GM23338 (cell line): ENCODE results near the gene CAST. TPM values are rescaled to one million over a fixed set of nuclear protein-coding genes. Genes with fewer than 3 reads are reported as not detected.

Experiments used
- ATAC-seq: fragments of 200-7000 bp; cut with Tn5 transposase; 3 replicates; pipeline ENCODE4 v1.9.1; 2020
- DNase-seq: peaks from one replicate; pipeline ENCODE4 v3.0.0-alpha.2; 2015; ENCODE audit warnings: low spot score
- H2AFZ ChIP-seq: fragments of 200-600 bp; sonication (generic); 2 replicates; pipeline ENCODE4 v1.8.0; 2016; ENCODE audit warnings: antibody characterized with exemption, mild to moderate bottlenecking, moderate library complexity
- H3F3A ChIP-seq: fragments of 200-600 bp; sonication (generic); replicated peaks from 2 replicates; pipeline ENCODE4 v1.8.0; 2017; ENCODE audit warnings: antibody characterized with exemption, mixed run types, low read depth
- H3K27ac ChIP-seq: fragments of 200-600 bp; sonication (generic); 2 replicates; pipeline ENCODE4 v1.6.1; 2016; ENCODE audit warnings: low read depth
- H3K27me3 ChIP-seq: fragments of 200-600 bp; sonication (generic); 2 replicates; pipeline ENCODE4 v1.8.0; 2016; ENCODE audit warnings: mild to moderate bottlenecking, mixed run types, moderate library complexity; ENCODE audit not compliant: insufficient read depth
- H3K36me3 ChIP-seq: fragments of 200-600 bp; sonication (generic); 2 replicates; pipeline ENCODE4 v1.8.0; 2016; ENCODE audit warnings: mild to moderate bottlenecking; ENCODE audit not compliant: insufficient read depth
- H3K4me1 ChIP-seq: fragments of 200-600 bp; sonication (generic); 2 replicates; pipeline ENCODE4 v1.8.0; 2016; ENCODE audit warnings: mild to moderate bottlenecking, moderate library complexity; ENCODE audit not compliant: insufficient read depth
- H3K4me2 ChIP-seq: fragments of 200-600 bp; sonication (generic); 2 replicates; pipeline ENCODE4 v1.7.1; 2017; ENCODE audit warnings: mixed run types
- H3K4me3 ChIP-seq: fragments of 200-600 bp; sonication (generic); 2 replicates; pipeline ENCODE4 v1.6.1; 2016; ENCODE audit warnings: mixed run types
- H3K79me2 ChIP-seq: fragments of 200-600 bp; sonication (generic); replicated peaks from 2 replicates; pipeline ENCODE4 v1.8.0; 2017; ENCODE audit warnings: mild to moderate bottlenecking; ENCODE audit not compliant: insufficient read depth
- H3K9me2 ChIP-seq: fragments of 200-600 bp; sonication (generic); 2 replicates; pipeline ENCODE4 v1.8.0; 2017; ENCODE audit not compliant: insufficient read depth
- H4K20me1 ChIP-seq: fragments of 200-600 bp; sonication (generic); replicated peaks from 2 replicates; pipeline ENCODE4 v1.8.0; 2017; ENCODE audit warnings: mild to moderate bottlenecking; ENCODE audit not compliant: insufficient read depth
- H3K27ac Mint-ChIP-seq: 2 replicates; pipeline ENCODE4 v1.8.0; 2020; ENCODE audit warnings: inconsistent platforms, mild to moderate bottlenecking, moderate library complexity, mixed read lengths
- H3K27me3 Mint-ChIP-seq: 3 replicates; pipeline ENCODE4 v1.8.0; 2022; ENCODE audit warnings: low read depth, mild to moderate bottlenecking, moderate library complexity, mixed read lengths, inconsistent platforms; ENCODE audit not compliant: insufficient read depth, poor library complexity
- H3K36me3 Mint-ChIP-seq: 3 replicates; pipeline ENCODE4 v1.8.0; 2021; ENCODE audit warnings: low read depth, mild to moderate bottlenecking, inconsistent platforms, moderate library complexity, mixed read lengths
- H3K4me1 Mint-ChIP-seq: 3 replicates; pipeline ENCODE4 v1.8.0; 2020; ENCODE audit warnings: mild to moderate bottlenecking, inconsistent platforms, mixed read lengths
- H3K4me3 Mint-ChIP-seq: 3 replicates; pipeline ENCODE4 v1.8.0; 2021; ENCODE audit warnings: moderate library complexity, mild to moderate bottlenecking, inconsistent platforms, mixed read lengths
- H3K9me3 Mint-ChIP-seq: 3 replicates; pipeline ENCODE4 v1.8.0; 2020; ENCODE audit warnings: moderate library complexity, mild to moderate bottlenecking, inconsistent platforms, mixed read lengths
- CTCF ChIP-seq, 2 experiments: fragments of 200-600 bp in 1 of 2; sonication (generic) in 1 of 2; conservative IDR thresholded peaks; 2 replicates each; pipeline versions ENCODE4 v1.5.1 to v1.6.1; 2016 to 2017; ENCODE audit warnings: antibody characterized with exemption in 2 of 2, low read depth in 2 of 2, mild to moderate bottlenecking in 2 of 2, moderate library complexity in 1 of 2
- ETS1 ChIP-seq: IDR thresholded peaks from 2 replicates; pipeline ENCODE4 v1.6.1; 2016; ENCODE audit warnings: antibody characterized with exemption
- EZH2 ChIP-seq: fragments of 200-600 bp; sonication (generic); IDR thresholded peaks from one replicate; pipeline ENCODE4 v1.8.0; 2017; ENCODE audit warnings: antibody characterized with exemption, mild to moderate bottlenecking, low read depth; ENCODE audit not compliant: unreplicated experiment
- EZH2phosphoT487 ChIP-seq: fragments of 200-600 bp; sonication (generic); IDR thresholded peaks from one replicate; pipeline ENCODE4 v1.8.1; 2018; ENCODE audit warnings: antibody characterized with exemption; ENCODE audit not compliant: unreplicated experiment
- JUNB ChIP-seq: IDR thresholded peaks from one replicate; pipeline ENCODE4 v1.6.1; 2016; ENCODE audit warnings: antibody characterized with exemption; ENCODE audit not compliant: unreplicated experiment
- NANOG ChIP-seq: IDR thresholded peaks from 2 replicates; pipeline ENCODE4 v1.6.1; 2016; ENCODE audit warnings: antibody characterized with exemption, borderline replicate concordance
- POLR2AphosphoS5 ChIP-seq: IDR thresholded peaks from 2 replicates; pipeline ENCODE4 v1.6.1; 2016; ENCODE audit warnings: antibody characterized with exemption, low read depth
- REST ChIP-seq: IDR thresholded peaks from one replicate; pipeline ENCODE4 v1.6.1; 2018; ENCODE audit warnings: antibody characterized with exemption; ENCODE audit not compliant: unreplicated experiment
- STAT1 ChIP-seq: IDR thresholded peaks from one replicate; pipeline ENCODE4 v1.6.1; 2016; ENCODE audit warnings: antibody characterized with exemption; ENCODE audit not compliant: unreplicated experiment
- ZNF114 ChIP-seq: fragments of 250-450 bp; sonication (Bioruptor Pico); IDR thresholded peaks from 2 replicates; pipeline ENCODE4 v1.5.0; 2020; ENCODE audit warnings: mild to moderate bottlenecking, moderate library complexity
- polyA plus RNA-seq: library from polyadenylated mRNA; unstranded; fragments of >200 nt; fragmentation: Nextera tagmentation; extraction: Ambion mirVana; gene quantifications from 2 replicates; pipeline ENCODE4 v1.2.1, GENCODE V29; 2016
- total RNA-seq: library from RNA; depleted of rRNA; stranded (reverse); fragments of >200 nt; shearing (Covaris generic); gene quantifications from 2 replicates; pipeline ENCODE4 v1.2.3, GENCODE V29; 2014

The CAST gene
- total and polyA plus RNA-seq, 2 experiments from 2014 or later, result 37.9 to 57.7 TPM

GRCh38 chr5:96745025-96745424 lies 82.8 kb downstream of the CAST start:
- Histone ChIP-seq H3K4me2 (no peak overlapping the region), H3K27me3 (no peaks in the 10 kb centered on the region), H3K9me2 (no peaks in the 10 kb centered on the region), H3F3A (no peaks in the 10 kb centered on the region), H3K4me3 (no peak overlapping the region), H3K27ac (no peak overlapping the region), H3K36me3 (no peaks in the 10 kb centered on the region), H4K20me1 (no peaks in the 10 kb centered on the region), H2AFZ (no peak overlapping the region), H3K4me1 (peaks cover 19% of the 10 kb centered on the region), H3K79me2 (no peaks in the 10 kb centered on the region)
- Mint-ChIP-seq H3K27ac (no peak overlapping the region), H3K9me3 (no peaks in the 10 kb centered on the region), H3K4me3 (no peak overlapping the region), H3K4me1 (peaks cover 11% of the 10 kb centered on the region), H3K36me3 (peaks cover 12% of the 10 kb centered on the region; the same call in 2 of the 3 replicates), H3K27me3 (no peaks in the 10 kb centered on the region)
- ATAC-seq, result no peak
- TF ChIP-seq JUNB (no peak), NANOG (no peak), ETS1 (no peak), ZNF114 (CRISPR knock-in tag) (no peak), EZH2 (no peak), CTCF (conservative IDR thresholded peaks at IDR 0.05; ENCODE audit: low read depth in 2 of 2) (no peak), POLR2AphosphoS5 (no peak), STAT1 (no peak)
- no peak for DNase-seq

- H2AFZ ChIP-seq, result no peak overlapping the region
- H4K20me1 ChIP-seq, result no peaks in the 10 kb centered on the region
- H3K27me3 Mint-ChIP-seq, result no peaks in the 10 kb centered on the region
- H3K27ac ChIP-seq, result no peak overlapping the region
- H3K27ac Mint-ChIP-seq, result no peak overlapping the region; the same call in 1 of the 2 replicates
- H3F3A ChIP-seq, result no peaks in the 10 kb centered on the region
- no peak overlapping the region for H3K4me3 ChIP-seq
- H3K36me3 ChIP-seq, result no peaks in the 10 kb centered on the region
- ATAC-seq, result no peak
- no peaks in the 10 kb centered on the region for H3K79me2 ChIP-seq
- no peak overlapping the region for H3K4me3 Mint-ChIP-seq
- no peak for DNase-seq
- no peaks in the 10 kb centered on the region for H3K27me3 ChIP-seq
- no peaks in the 10 kb centered on the region for H3K9me2 ChIP-seq
- no peak overlapping the region for H3K4me2 ChIP-seq
- peaks cover 19% of the 10 kb centered on the region for H3K4me1 ChIP-seq
- peaks cover 11% of the 10 kb centered on the region for H3K4me1 Mint-ChIP-seq
- H3K9me3 Mint-ChIP-seq, result no peaks in the 10 kb centered on the region
- H3K36me3 Mint-ChIP-seq, result peaks cover 12% of the 10 kb centered on the region; the same call in 2 of the 3 replicates
- TF ChIP-seq ETS1, result no peak
- no peak for TF ChIP-seq EZH2phosphoT487
- TF ChIP-seq EZH2, result no peak
- TF ChIP-seq JUNB, result no peak
- TF ChIP-seq REST, result no peak
Observed at GRCh38 chr5:96745844-96746531, 83.8 kb downstream of the CAST start.
